Head of caudate nucleus (tissue), 42 donors: ENCODE data around the gene SYCN.
"Not testable (repeated sequence)": the region's sequence is repeated elsewhere in the genome, so short reads cannot be mapped to it uniquely, and the experiment has no call there.

Experiments used
- DNase-seq, 42 donors: peaks; one replicate each; pipeline versions ENCODE4 v3.0.0 to v3.0.0-alpha.2; 2020 to 2021; ENCODE audit warnings: mixed read lengths in 7 of 42
- intact Hi-C: fragments of 100-400 bp; cut with DNase I; formaldehyde crosslinking; loops from one replicate; pipeline ENCODE4 v1.15.0; 2022

The SYCN gene

GRCh38 chr19:39203372-39204341 lies at the start of gene SYCN:
TSS of gene SYCN (minus strand) at chr19:39204263. CDS start at chr19:39204254, 9 bp downstream.
- intact Hi-C loops: no loop called here
- DNase-seq: no peak

GRCh38 chr19:39253374-39254149 lies 49.5 kb upstream of the SYCN start:
- DNase-seq: no peak
- intact Hi-C loops: no loop called here

GRCh38 chr19:39252458-39252857 lies 48.4 kb upstream of the SYCN start:
- no peak for DNase-seq
- intact Hi-C loops: no loop called here

GRCh38 chr19:39251846-39252245 lies 47.8 kb upstream of the SYCN start:
- intact Hi-C loops: no loop called here
- no peak for DNase-seq

- intact Hi-C loops: no loop called here
- DNase-seq: no peak
These were observed 47.0 kb upstream of the SYCN start for GRCh38 chr19:39251081-39251480.

GRCh38 chr19:39248806-39249205 lies 44.7 kb upstream of the SYCN start, which contains the start of gene IFNL4:
TSS of gene IFNL4 (minus strand) at chr19:39248856.
- intact Hi-C loops: no loop called here
- DNase-seq: no peak

GRCh38 chr19:39247701-39248664 lies 43.9 kb upstream of the SYCN start:
- intact Hi-C loops: no loop called here
- peak in 5 of 42 donors; percentile 6 to 28 (median 15) for DNase-seq

GRCh38 chr19:39246951-39247669 lies 43.0 kb upstream of the SYCN start:
- intact Hi-C loops: no loop called here
- peak in 39 of 42 donors; percentile 6 to 67 (median 39) for DNase-seq

GRCh38 chr19:39245166-39245565 lies 41.1 kb upstream of the SYCN start:
- intact Hi-C loops, DNase-seq: not testable (repeated sequence)

- DNase-seq, intact Hi-C loops: not testable (repeated sequence)
These were observed 40.5 kb upstream of the SYCN start, which contains the start of gene IFNL3 for GRCh38 chr19:39244410-39245100. TSS of gene IFNL3 (minus strand) at chr19:39245006. CDS start at chr19:39244967, 39 bp downstream.

GRCh38 chr19:39243741-39244140 lies 39.7 kb upstream of the SYCN start:
- DNase-seq, intact Hi-C loops: not testable (repeated sequence)

- no peak for DNase-seq
- intact Hi-C loops: no loop called here
These were observed 36.4 kb upstream of the SYCN start for GRCh38 chr19:39240421-39240820.

- no peak for DNase-seq
- intact Hi-C loops: no loop called here
These were observed 34.9 kb upstream of the SYCN start for GRCh38 chr19:39238944-39239343.

- no peak for DNase-seq
- intact Hi-C loops: no loop called here
These were observed 34.1 kb upstream of the SYCN start for GRCh38 chr19:39238209-39238608.

- intact Hi-C loops: no loop called here
- DNase-seq: no peak
These were observed 33.4 kb upstream of the SYCN start for GRCh38 chr19:39237200-39238184.

- intact Hi-C loops: no loop called here
- no peak for DNase-seq
These were observed 32.5 kb upstream of the SYCN start for GRCh38 chr19:39236527-39236926.
